ENCODE measurements around the gene COMMD7.

DNA sequence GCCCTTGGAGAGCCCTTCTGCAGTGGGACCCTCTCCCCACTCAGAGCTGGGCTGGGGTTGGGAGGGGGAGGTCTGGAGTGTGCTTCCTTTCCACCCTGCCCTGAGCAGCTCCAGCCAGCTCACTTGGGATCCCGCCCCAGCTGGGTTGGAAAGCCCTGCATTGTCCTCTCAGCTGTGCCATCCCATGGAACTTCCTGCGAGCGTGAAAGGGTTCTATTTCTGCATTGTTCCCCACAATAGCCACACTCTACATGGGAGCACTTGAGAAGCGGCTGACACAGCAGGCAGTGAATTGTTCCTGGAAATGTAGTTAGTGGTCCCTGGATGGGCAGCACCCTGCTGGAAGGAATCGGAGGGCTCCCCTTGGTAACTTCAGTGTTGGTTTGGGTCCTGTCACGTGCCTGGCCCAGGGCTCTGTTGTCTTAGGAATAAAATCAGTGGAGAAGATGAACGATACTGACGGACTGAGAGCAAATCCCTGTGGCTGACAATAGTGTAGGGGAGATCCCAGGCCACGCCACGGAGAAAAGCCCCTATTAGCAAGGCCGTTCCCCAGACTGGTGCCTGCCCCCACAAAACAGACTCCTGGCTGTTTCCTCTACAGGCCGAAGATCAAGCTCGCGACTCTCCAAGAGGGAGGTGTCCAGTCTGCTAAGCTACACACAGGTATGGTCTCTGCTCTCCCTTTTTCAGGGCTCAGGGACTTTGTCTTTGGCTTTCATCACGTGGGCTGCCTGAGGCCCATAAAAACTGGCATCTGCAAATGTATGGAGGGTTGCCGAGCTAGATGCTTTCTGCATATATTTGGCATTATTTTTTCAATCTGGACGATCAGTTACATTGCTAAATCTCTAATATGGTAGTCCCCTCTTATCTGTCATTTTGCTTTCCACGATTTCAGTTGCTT, 37.7 kb upstream of the COMMD7 start:
- TF ChIP-seq, protein P1, sequence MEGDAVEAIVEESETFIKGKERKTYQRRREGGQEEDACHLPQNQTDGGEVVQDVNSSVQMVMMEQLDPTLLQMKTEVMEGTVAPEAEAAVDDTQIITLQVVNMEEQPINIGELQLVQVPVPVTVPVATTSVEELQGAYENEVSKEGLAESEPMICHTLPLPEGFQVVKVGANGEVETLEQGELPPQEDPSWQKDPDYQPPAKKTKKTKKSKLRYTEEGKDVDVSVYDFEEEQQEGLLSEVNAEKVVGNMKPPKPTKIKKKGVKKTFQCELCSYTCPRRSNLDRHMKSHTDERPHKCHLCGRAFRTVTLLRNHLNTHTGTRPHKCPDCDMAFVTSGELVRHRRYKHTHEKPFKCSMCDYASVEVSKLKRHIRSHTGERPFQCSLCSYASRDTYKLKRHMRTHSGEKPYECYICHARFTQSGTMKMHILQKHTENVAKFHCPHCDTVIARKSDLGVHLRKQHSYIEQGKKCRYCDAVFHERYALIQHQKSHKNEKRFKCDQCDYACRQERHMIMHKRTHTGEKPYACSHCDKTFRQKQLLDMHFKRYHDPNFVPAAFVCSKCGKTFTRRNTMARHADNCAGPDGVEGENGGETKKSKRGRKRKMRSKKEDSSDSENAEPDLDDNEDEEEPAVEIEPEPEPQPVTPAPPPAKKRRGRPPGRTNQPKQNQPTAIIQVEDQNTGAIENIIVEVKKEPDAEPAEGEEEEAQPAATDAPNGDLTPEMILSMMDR (IDR thresholded peaks at IDR 0.05): no peak
- no peak for TF ChIP-seq POLR2A (IDR thresholded peaks at IDR 0.05)

Data from esophagus squamous epithelium (tissue), 4 donors.